ENCODE results near the gene LASP1.
"Not testable (repeated sequence)": the region's sequence is repeated elsewhere in the genome, so short reads cannot be mapped to it uniquely, and the experiment has no call there.

LASP1 gene

GRCh38 chr17:38925263-38925995, 55.6 kb downstream of the LASP1 start, which contains the start of gene LASP1NB:
Gene LASP1NB, plus strand, starts transcription at chr17:38925614.
- DNase-seq (ENCODE audit: low spot score) (no peak), FAIRE-seq (no peak)

GRCh38 chr17:38926293-38927070, 56.6 kb downstream of the LASP1 start:
- DNase-seq (ENCODE audit: low spot score) (no peak), FAIRE-seq (no peak)

GRCh38 chr17:38930782-38931181, 60.9 kb downstream of the LASP1 start:
- DNase-seq (ENCODE audit: low spot score); FAIRE-seq: not testable (repeated sequence)

- DNase-seq (ENCODE audit: low spot score); FAIRE-seq: not testable (repeated sequence)
These were observed 64.1 kb downstream of the LASP1 start for GRCh38 chr17:38933962-38934361.

- FAIRE-seq (no peak), DNase-seq (ENCODE audit: low spot score) (no peak)
These were observed 70.1 kb downstream of the LASP1 start for GRCh38 chr17:38939987-38940386.

GRCh38 chr17:38940404-38940803, 70.5 kb downstream of the LASP1 start:
- FAIRE-seq, result no peak

GRCh38 chr17:38942696-38943334, 73.0 kb downstream of the LASP1 start:
- FAIRE-seq (no peak), DNase-seq (ENCODE audit: low spot score) (no peak)

More at GRCh38 chr17:38940404-38940803, 70.5 kb downstream of the LASP1 start:
- no peak for DNase-seq (ENCODE audit: low spot score)

- no peak for DNase-seq (ENCODE audit: low spot score)
These were observed 73.7 kb downstream of the LASP1 start for GRCh38 chr17:38943607-38944006.

GRCh38 chr17:38947189-38947588, 77.3 kb downstream of the LASP1 start:
- FAIRE-seq (no peak), DNase-seq (ENCODE audit: low spot score) (no peak)

More at GRCh38 chr17:38943607-38944006, 73.7 kb downstream of the LASP1 start:
- FAIRE-seq, result no peak

- FAIRE-seq; DNase-seq (ENCODE audit: low spot score): not testable (repeated sequence)
These were observed 83.9 kb downstream of the LASP1 start for GRCh38 chr17:38953800-38954199.

- no peak for FAIRE-seq
These were observed 88.5 kb downstream of the LASP1 start for GRCh38 chr17:38958326-38958725.

GRCh38 chr17:38958756-38959155, 88.9 kb downstream of the LASP1 start:
- peak; percentile 30 for FAIRE-seq
- DNase-seq (ENCODE audit: low spot score), result no peak

More at GRCh38 chr17:38958326-38958725, 88.5 kb downstream of the LASP1 start:
- no peak for DNase-seq (ENCODE audit: low spot score)

- FAIRE-seq, result no peak
- DNase-seq (ENCODE audit: low spot score), result no peak
These were observed 89.7 kb downstream of the LASP1 start for GRCh38 chr17:38959508-38959907.

- FAIRE-seq, result no peak
- no peak for DNase-seq (ENCODE audit: low spot score)
These were observed 90.5 kb downstream of the LASP1 start for GRCh38 chr17:38960402-38960801.

- FAIRE-seq, result no peak
- no peak for DNase-seq (ENCODE audit: low spot score)
These were observed 91.6 kb downstream of the LASP1 start for GRCh38 chr17:38961413-38961812.

- no peak for DNase-seq (ENCODE audit: low spot score)
- no peak for FAIRE-seq
These were observed 97.5 kb downstream of the LASP1 start, which contains the start of gene FBXO47 for GRCh38 chr17:38967290-38967738. Gene FBXO47, minus strand, starts transcription at chr17:38967403. Its CDS starts 4,378 bp downstream, at chr17:38963025.

GRCh38 chr17:38969281-38969680, 99.4 kb downstream of the LASP1 start:
- DNase-seq (ENCODE audit: low spot score) (no peak), FAIRE-seq (no peak)

GRCh38 chr17:38970128-38970527, 100.3 kb downstream of the LASP1 start:
- FAIRE-seq (no peak), DNase-seq (ENCODE audit: low spot score) (no peak)

GRCh38 chr17:38970804-38971203, 100.9 kb downstream of the LASP1 start:
- DNase-seq (ENCODE audit: low spot score), result no peak
- no peak for FAIRE-seq
